Measurements from ENCODE around the gene PHF14. TPM values are rescaled to one million over a fixed set of nuclear protein-coding genes. Genes with fewer than 3 reads are reported as not detected.

Gene PHF14
- total RNA-seq, 1 experiment from 2014 or later: 50.8 TPM

DNA sequence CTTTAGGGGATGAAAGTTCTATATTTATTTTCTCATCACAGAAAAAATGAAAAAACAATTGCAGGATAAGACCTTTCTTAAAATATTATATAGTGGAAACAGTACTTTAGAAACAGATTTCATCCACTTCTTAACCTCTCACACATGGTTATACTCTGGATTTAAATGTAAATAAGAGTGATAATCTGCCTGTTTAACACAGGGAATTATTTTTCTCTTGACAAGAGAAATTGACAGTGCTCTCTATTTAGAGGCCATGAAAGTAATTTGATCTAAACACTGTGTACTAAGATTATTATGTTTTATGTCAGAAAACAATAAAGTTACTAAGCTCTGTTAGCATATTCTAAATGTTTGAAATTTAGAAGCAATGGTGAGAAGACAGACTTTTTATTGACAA, 88.4 kb downstream of the PHF14 start:
- Histone ChIP-seq H3K27me3 (ENCODE audit: insufficient read depth, low read length) (no peaks in the 10 kb centered on the region), H2BK15ac (ENCODE audit: low read depth, low read length) (no peak overlapping the region), H2AFZ (ENCODE audit: low read length) (no peak overlapping the region), H3K27ac (ENCODE audit: insufficient read length, low read depth, low read length) (no peak overlapping the region), H3K18ac (ENCODE audit: insufficient read length, low read depth, low read length) (no peak overlapping the region), H2BK120ac (ENCODE audit: low read depth, low read length, poor library complexity, severe bottlenecking) (no peak overlapping the region), H3K23me2 (ENCODE audit: insufficient read length, low read depth, low read length, poor library complexity, severe bottlenecking) (no peaks in the 10 kb centered on the region), H2BK5ac (ENCODE audit: insufficient read length, low read length) (no peak overlapping the region), H3K79me1 (ENCODE audit: insufficient read depth, low read depth, low read length, poor library complexity, severe bottlenecking) (no peaks in the 10 kb centered on the region), H3K79me2 (ENCODE audit: insufficient read depth, low read length) (no peaks in the 10 kb centered on the region), H4K8ac (replicated peaks; ENCODE audit: insufficient read length, low read depth, low read length) (no peak overlapping the region), H2BK12ac (ENCODE audit: insufficient read length, low read depth, low read length) (no peak overlapping the region), H2AK5ac (ENCODE audit: insufficient read length, low read length) (no peak overlapping the region), H3K9ac (ENCODE audit: extremely low read depth, insufficient read length, low read length) (no peak overlapping the region), H3K56ac (ENCODE audit: insufficient read length, low read depth, low read length) (no peak overlapping the region), H3K23ac (ENCODE audit: insufficient read length, low read depth, low read length) (no peak overlapping the region), H3K4me2 (ENCODE audit: insufficient read depth, insufficient read length, low read length) (no peak overlapping the region), H3K4ac (ENCODE audit: low read depth, low read length) (no peak overlapping the region), H4K91ac (ENCODE audit: insufficient read length, low read depth, low read length) (no peak overlapping the region), H3K4me1 (ENCODE audit: insufficient read depth, low read length) (no peaks in the 10 kb centered on the region), H3K9me3 (ENCODE audit: control insufficient read depth, low read depth, low read length) (no peaks in the 10 kb centered on the region), H4K5ac (ENCODE audit: insufficient read length, low read depth, low read length) (no peak overlapping the region), H3T11ph (ENCODE audit: low read length) (no peak overlapping the region), H3K14ac (ENCODE audit: insufficient read depth, low read length) (no peak overlapping the region), H4K20me1 (ENCODE audit: control insufficient read depth, insufficient read depth, insufficient read length) (no peaks in the 10 kb centered on the region), H2BK20ac (ENCODE audit: low read depth, low read length, poor library complexity, severe bottlenecking) (no peak overlapping the region)
- TF ChIP-seq, protein P1, sequence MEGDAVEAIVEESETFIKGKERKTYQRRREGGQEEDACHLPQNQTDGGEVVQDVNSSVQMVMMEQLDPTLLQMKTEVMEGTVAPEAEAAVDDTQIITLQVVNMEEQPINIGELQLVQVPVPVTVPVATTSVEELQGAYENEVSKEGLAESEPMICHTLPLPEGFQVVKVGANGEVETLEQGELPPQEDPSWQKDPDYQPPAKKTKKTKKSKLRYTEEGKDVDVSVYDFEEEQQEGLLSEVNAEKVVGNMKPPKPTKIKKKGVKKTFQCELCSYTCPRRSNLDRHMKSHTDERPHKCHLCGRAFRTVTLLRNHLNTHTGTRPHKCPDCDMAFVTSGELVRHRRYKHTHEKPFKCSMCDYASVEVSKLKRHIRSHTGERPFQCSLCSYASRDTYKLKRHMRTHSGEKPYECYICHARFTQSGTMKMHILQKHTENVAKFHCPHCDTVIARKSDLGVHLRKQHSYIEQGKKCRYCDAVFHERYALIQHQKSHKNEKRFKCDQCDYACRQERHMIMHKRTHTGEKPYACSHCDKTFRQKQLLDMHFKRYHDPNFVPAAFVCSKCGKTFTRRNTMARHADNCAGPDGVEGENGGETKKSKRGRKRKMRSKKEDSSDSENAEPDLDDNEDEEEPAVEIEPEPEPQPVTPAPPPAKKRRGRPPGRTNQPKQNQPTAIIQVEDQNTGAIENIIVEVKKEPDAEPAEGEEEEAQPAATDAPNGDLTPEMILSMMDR (conservative IDR thresholded peaks at IDR 0.05): no peak
- DNase-seq: no peak
- Mint-ChIP-seq H3K27me3 (ENCODE audit: low read depth) (no peaks in the 10 kb centered on the region), H3K9me3 (no peaks in the 10 kb centered on the region), H3K27ac (peak overlapping the region; percentile 66 to 98 (median 92); a peak in 6 of 7 replicates), H3K4me1 (peaks cover 16 to 25% of the 10 kb centered on the region in 2 experiments), H3K36me3 (ENCODE audit: insufficient read depth in 1 of 3, low read depth in 3 of 3) (peaks cover 3 to 16% (median 13%) of the 10 kb centered on the region in 3 experiments; a peak in 5 of 7 replicates), H3K4me3 (peak overlapping the region in 1 of 2 experiments; percentile 15; a peak in 1 of 5 replicates)

Measured in H9 (cell line).